Measurements from ENCODE around the gene NF2. TPM values are rescaled to one million over a fixed set of nuclear protein-coding genes. Genes with fewer than 3 reads are reported as not detected.
"Not testable (repeated sequence)": the region's sequence is repeated elsewhere in the genome, so short reads cannot be mapped to it uniquely, and the experiment has no call there.

Gene NF2
- total RNA-seq, 1 experiment from 2014 or later = 92.4 TPM

DNA sequence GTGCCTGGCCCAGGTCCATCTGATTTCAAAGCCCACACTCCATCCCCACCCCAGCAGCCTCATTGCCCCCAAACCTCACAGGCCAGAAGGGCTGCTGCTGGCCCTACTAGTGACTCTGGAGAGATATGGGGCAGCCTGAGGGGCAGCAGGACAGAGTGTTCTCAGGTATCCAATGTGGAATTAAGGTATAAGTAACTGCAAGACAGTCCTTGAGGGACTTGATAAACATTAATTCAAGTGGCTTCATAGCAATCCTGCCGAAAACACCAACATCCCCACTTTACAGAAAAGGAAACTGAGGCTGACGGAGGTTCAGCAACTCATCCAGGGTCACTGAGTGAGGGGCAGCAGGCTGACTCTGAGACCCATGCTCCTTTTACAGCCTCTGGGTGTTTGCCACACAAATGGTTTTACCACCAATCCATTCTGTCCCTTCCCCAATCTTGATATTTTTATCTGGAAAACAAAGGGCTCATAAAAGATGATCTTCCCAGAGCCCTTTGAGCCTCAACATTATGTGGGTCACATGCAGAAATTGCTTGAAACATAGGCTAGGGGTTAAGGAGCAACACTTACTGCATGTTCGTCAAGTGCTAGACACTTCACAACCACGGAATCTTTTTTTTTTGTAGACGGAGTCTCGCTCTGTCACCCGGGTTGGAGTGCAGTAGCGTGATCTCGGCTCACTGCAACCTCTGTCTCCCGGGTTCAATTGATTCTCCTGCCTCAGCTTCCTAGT is 24.8 kb upstream of the NF2 start:
- TF ChIP-seq, protein P1, sequence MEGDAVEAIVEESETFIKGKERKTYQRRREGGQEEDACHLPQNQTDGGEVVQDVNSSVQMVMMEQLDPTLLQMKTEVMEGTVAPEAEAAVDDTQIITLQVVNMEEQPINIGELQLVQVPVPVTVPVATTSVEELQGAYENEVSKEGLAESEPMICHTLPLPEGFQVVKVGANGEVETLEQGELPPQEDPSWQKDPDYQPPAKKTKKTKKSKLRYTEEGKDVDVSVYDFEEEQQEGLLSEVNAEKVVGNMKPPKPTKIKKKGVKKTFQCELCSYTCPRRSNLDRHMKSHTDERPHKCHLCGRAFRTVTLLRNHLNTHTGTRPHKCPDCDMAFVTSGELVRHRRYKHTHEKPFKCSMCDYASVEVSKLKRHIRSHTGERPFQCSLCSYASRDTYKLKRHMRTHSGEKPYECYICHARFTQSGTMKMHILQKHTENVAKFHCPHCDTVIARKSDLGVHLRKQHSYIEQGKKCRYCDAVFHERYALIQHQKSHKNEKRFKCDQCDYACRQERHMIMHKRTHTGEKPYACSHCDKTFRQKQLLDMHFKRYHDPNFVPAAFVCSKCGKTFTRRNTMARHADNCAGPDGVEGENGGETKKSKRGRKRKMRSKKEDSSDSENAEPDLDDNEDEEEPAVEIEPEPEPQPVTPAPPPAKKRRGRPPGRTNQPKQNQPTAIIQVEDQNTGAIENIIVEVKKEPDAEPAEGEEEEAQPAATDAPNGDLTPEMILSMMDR (IDR thresholded peaks at IDR 0.05; ENCODE audit: unreplicated experiment) = no peak
- CTCF ChIA-PET = no interaction called here
- Mint-ChIP-seq H3K27me3 (ENCODE audit: insufficient read depth, unreplicated experiment) (no peaks in the 10 kb centered on the region), H3K4me3 (ENCODE audit: unreplicated experiment) (no peak overlapping the region), H3K4me1 (ENCODE audit: insufficient read depth, unreplicated experiment) (peaks cover 5% of the 10 kb centered on the region), H3K9me3 (ENCODE audit: unreplicated experiment) (no peaks in the 10 kb centered on the region), H3K36me3 (ENCODE audit: insufficient read depth, unreplicated experiment) (peaks cover 7% of the 10 kb centered on the region), H3K27ac (ENCODE audit: low read depth, unreplicated experiment) (no peak overlapping the region)
- DNase-seq (ENCODE audit: unreplicated experiment) = no peak
- intact Hi-C loops (cut with micrococcal nuclease) = no loop called here
- BruUV-seq (replicated peaks) = no TSS peak
- POLR2A ChIA-PET = no interaction called here

DNA sequence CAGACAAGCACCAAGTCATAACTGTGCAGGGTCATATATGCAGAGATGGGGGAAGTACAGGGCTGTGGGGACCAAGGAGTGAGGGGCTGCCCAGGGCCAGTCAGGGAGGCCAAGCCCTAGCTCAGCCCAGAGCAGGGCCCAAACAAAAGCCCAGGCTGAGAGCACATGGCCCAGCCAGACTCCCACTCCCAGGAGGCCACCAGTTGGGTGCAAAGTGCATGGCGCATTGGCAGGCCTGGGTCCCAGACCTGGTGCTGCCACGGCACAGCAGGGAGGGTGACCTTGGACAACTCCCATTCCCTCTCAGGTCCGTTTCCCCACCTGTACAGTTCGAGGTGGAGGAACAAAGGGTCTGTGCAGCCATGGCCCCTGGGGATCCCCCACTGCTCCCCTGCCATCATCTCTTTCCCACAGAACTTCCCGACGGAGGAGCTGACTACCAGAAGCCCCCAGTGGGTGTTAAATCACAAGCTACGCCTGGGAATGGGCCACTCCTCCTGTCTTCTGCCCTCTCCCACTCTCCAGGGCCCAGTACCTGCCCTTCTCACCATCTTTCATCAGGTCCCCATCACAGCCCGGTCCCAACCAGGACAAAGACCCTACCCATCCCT is 23.1 kb upstream of the NF2 start:
- Mint-ChIP-seq H3K27me3 (ENCODE audit: insufficient read depth, unreplicated experiment) (no peaks in the 10 kb centered on the region), H3K4me3 (ENCODE audit: unreplicated experiment) (peak overlapping the region; percentile 85), H3K27ac (ENCODE audit: low read depth, unreplicated experiment) (peak overlapping the region; percentile 79), H3K4me1 (ENCODE audit: insufficient read depth, unreplicated experiment) (peaks cover 5% of the 10 kb centered on the region), H3K36me3 (ENCODE audit: insufficient read depth, unreplicated experiment) (no peaks in the 10 kb centered on the region), H3K9me3 (ENCODE audit: unreplicated experiment) (no peaks in the 10 kb centered on the region)
- intact Hi-C loops (cut with micrococcal nuclease) = no loop called here
- CTCF ChIA-PET = no interaction called here
- no peak for DNase-seq (ENCODE audit: unreplicated experiment)
- BruUV-seq (replicated peaks) = no TSS peak
- POLR2A ChIA-PET = interaction anchor here (0.6 to 1.2 kb wide), 4 partner anchors 9 to 45 kb away, joined by 3 to 7 read pairs (median 4); partner anchors contain the start of gene THOC5
- TF ChIP-seq, protein P1 (IDR thresholded peaks at IDR 0.05; ENCODE audit: unreplicated experiment) = no peak

DNA sequence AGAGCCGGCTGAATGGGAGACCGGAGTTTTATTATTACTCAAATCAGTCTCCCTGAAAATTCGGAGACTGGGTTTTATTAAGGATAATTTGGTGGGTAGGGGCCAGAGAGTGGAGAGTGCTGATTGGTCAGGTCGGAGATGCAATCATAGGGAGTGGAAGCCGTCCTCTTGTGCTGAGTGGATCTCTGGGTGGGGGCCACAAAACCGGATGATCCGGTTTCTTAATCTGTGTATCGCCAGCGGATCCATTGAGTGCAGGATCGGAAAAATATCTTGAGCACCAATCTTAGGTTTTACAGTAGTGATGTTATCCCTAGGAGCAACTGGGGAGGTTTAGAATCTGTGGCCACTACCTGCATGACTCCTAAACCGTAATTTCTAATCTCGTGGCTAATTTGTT is 21.6 kb upstream of the NF2 start:
- intact Hi-C loops (cut with micrococcal nuclease) = no loop called here
- no peaks in the 10 kb centered on the region for H3K27me3 Mint-ChIP-seq (ENCODE audit: insufficient read depth, unreplicated experiment)
- H3K9me3 Mint-ChIP-seq (ENCODE audit: unreplicated experiment) = no peaks in the 10 kb centered on the region
- TF ChIP-seq, protein P1 (IDR thresholded peaks at IDR 0.05; ENCODE audit: unreplicated experiment) = no peak
- peaks cover 5% of the 10 kb centered on the region for H3K4me1 Mint-ChIP-seq (ENCODE audit: insufficient read depth, unreplicated experiment)
- H3K27ac Mint-ChIP-seq (ENCODE audit: low read depth, unreplicated experiment) = peak overlapping the region; percentile 79
- BruUV-seq (replicated peaks) = no TSS peak
- H3K4me3 Mint-ChIP-seq (ENCODE audit: unreplicated experiment) = peak overlapping the region; percentile 85
- POLR2A ChIA-PET = no interaction called here
- no peak for DNase-seq (ENCODE audit: unreplicated experiment)
- CTCF ChIA-PET = no interaction called here
- H3K36me3 Mint-ChIP-seq (ENCODE audit: insufficient read depth, unreplicated experiment) = no peaks in the 10 kb centered on the region

DNA sequence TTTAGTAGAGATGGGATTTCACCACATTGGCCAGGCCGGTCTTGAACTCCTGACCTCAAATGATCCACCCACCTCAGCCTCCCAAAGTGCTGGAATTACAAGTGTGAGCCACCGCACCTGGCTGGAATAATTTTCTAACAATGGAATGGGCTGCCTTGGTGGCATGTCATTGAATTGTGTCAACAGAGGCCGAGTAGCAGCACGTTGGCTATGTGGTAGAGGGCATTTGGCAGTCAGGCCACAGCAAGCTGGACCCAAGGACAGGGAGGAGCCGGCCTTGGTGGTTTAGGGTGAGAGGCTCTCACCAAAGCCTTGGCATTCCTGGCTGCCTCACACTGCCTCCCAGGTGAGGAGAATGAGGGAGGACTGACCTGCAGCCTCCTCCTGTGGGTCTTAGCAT is 18.5 kb upstream of the NF2 start:
- peaks cover 2% of the 10 kb centered on the region for H3K4me1 Mint-ChIP-seq (ENCODE audit: insufficient read depth, unreplicated experiment)
- BruUV-seq (replicated peaks) = no TSS peak
- intact Hi-C loops (cut with micrococcal nuclease) = no loop called here
- H3K27me3 Mint-ChIP-seq (ENCODE audit: insufficient read depth, unreplicated experiment) = no peaks in the 10 kb centered on the region
- no peak for DNase-seq (ENCODE audit: unreplicated experiment)
- ChIA-PET POLR2A (no interaction called here), CTCF (interaction anchor here (1.7 kb wide), 1 partner anchor 40 kb away, joined by 5 read pairs; no protein-coding TSS in a partner anchor)
- no peaks in the 10 kb centered on the region for H3K9me3 Mint-ChIP-seq (ENCODE audit: unreplicated experiment)
- H3K4me3 Mint-ChIP-seq (ENCODE audit: unreplicated experiment) = no peak overlapping the region
- TF ChIP-seq, protein P1 (IDR thresholded peaks at IDR 0.05; ENCODE audit: unreplicated experiment) = no peak
- H3K36me3 Mint-ChIP-seq (ENCODE audit: insufficient read depth, unreplicated experiment) = no peaks in the 10 kb centered on the region
- no peak overlapping the region for H3K27ac Mint-ChIP-seq (ENCODE audit: low read depth, unreplicated experiment)

DNA sequence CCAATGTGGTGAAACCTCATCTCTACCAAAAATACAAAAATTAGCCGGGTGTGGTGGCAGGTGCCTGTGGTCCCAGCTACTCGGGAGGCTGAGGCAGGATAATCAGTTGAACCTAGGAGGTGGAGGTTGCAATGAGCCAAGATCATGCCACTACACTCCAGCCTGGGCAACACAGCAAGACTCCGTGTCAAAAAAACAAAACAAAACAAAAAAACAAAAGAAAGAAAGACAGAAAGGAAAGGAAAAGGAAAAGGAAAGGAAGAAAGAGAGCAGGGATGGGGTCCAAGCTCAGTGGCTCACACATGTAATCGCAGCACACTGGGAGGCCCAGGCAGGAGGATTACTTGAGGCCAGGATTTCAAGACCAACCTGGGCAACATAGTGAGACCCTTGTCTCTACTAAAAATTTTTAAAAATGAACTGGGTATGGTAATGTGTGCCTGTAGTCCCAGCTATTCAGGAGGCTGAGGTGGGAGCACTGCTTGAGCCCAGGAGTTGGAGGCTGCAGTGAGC is 17.2 kb upstream of the NF2 start:
- H3K36me3 Mint-ChIP-seq (ENCODE audit: insufficient read depth, unreplicated experiment); H3K27ac Mint-ChIP-seq (ENCODE audit: low read depth, unreplicated experiment); H3K4me3 Mint-ChIP-seq (ENCODE audit: unreplicated experiment); intact Hi-C loops (cut with micrococcal nuclease); POLR2A ChIA-PET; H3K27me3 Mint-ChIP-seq (ENCODE audit: insufficient read depth, unreplicated experiment); H3K4me1 Mint-ChIP-seq (ENCODE audit: insufficient read depth, unreplicated experiment); H3K9me3 Mint-ChIP-seq (ENCODE audit: unreplicated experiment); DNase-seq (ENCODE audit: unreplicated experiment); BruUV-seq (replicated peaks): not testable (repeated sequence)
- CTCF ChIA-PET = interaction anchor here (0.6 to 1.3 kb wide), 3 partner anchors 10 to 670 kb away, joined by 3 to 6 read pairs (median 3); no protein-coding TSS in a partner anchor

All from MCF 10A (cell line).